Left ventricle myocardium inferior (tissue), 1 donor: ENCODE measurements around the gene DBT. TPM values are rescaled to one million over a fixed set of nuclear protein-coding genes. Genes with fewer than 3 reads are reported as not detected.

Source experiments
- DNase-seq: peaks from one replicate; pipeline ENCODE4 v3.0.0-alpha.2; 2020
- H3K27ac ChIP-seq: fragments of 200-600 bp; replicated peaks from 2 replicates; pipeline ENCODE4 v1.8.0; 2021
- H3K27me3 ChIP-seq: fragments of 200-600 bp; 2 replicates; pipeline ENCODE4 v1.8.0; 2021; ENCODE audit warnings: low read depth
- H3K36me3 ChIP-seq: fragments of 200-600 bp; 2 replicates; pipeline ENCODE4 v1.8.0; 2021
- H3K4me1 ChIP-seq: fragments of 200-600 bp; 2 replicates; pipeline ENCODE4 v1.8.0; 2021
- H3K4me3 ChIP-seq: fragments of 200-600 bp; 2 replicates; pipeline ENCODE4 v1.8.0; 2021; ENCODE audit warnings: mild to moderate bottlenecking, moderate library complexity
- H3K9me3 ChIP-seq: fragments of 200-600 bp; replicated peaks from 2 replicates; pipeline ENCODE4 v1.8.0; 2021
- CTCF ChIP-seq: fragments of 200-600 bp; IDR thresholded peaks from 2 replicates; pipeline ENCODE4 v1.8.0; 2021; ENCODE audit warnings: antibody characterized with exemption, mild to moderate bottlenecking, borderline replicate concordance
- intact Hi-C: fragments of 100-400 bp; cut with micrococcal nuclease; formaldehyde crosslinking; loops from one replicate; pipeline ENCODE4 v1.11.0; 2022
- microRNA-seq: library from miRNA; unstranded; fragments of <30 nt; microRNA quantifications from one replicate; pipeline ENCODE4 v1.2.0, GENCODE V29; 2020
- total RNA-seq: library from RNA; stranded (reverse); fragmentation: NEBNext Ultra II Directional; extraction: Animal tissue kit (Norgen Biotek cat#: 25700); gene quantifications from one replicate; pipeline ENCODE4 v1.2.1, GENCODE V29; 2021
- donor health status: DM: no; HTN: yes; CAD: no; lungs with severe emphysema.

Gene DBT
- total RNA-seq, 1 donor from 2014 or later: 38.8 TPM

- DNase-seq: no peak
- Histone ChIP-seq H3K36me3 (peaks cover 97% of the 10 kb centered on the region), H3K27ac (no peak overlapping the region), H3K4me1 (peaks cover 10% of the 10 kb centered on the region), H3K4me3 (no peak overlapping the region), H3K9me3 (no peaks in the 10 kb centered on the region), H3K27me3 (no peaks in the 10 kb centered on the region)
- intact Hi-C loops: no loop called here
- TF ChIP-seq CTCF: no peak
These were observed 107.3 kb downstream of the DBT start for GRCh38 chr1:100142343-100142742.

- no peak for DNase-seq
- no peak for TF ChIP-seq CTCF
- Histone ChIP-seq H3K36me3 (peaks cover 93% of the 10 kb centered on the region), H3K9me3 (no peaks in the 10 kb centered on the region), H3K27ac (no peak overlapping the region), H3K27me3 (no peaks in the 10 kb centered on the region), H3K4me1 (peaks cover 10% of the 10 kb centered on the region), H3K4me3 (no peak overlapping the region)
- intact Hi-C loops: no loop called here
These were observed 108.4 kb downstream of the DBT start for GRCh38 chr1:100141192-100141591.

GRCh38 chr1:100137602-100138001 is 112.0 kb downstream of the DBT start:
- DNase-seq: no peak
- Histone ChIP-seq H3K9me3 (no peaks in the 10 kb centered on the region), H3K4me1 (peaks cover 37% of the 10 kb centered on the region), H3K4me3 (no peak overlapping the region), H3K27ac (no peak overlapping the region), H3K27me3 (no peaks in the 10 kb centered on the region), H3K36me3 (peaks cover 59% of the 10 kb centered on the region)
- no peak for TF ChIP-seq CTCF
- intact Hi-C loops: loop anchor here (10.0 kb wide), 1 partner anchor 137 kb away; no protein-coding TSS in a partner anchor

Small RNAs within 50 kb of the gene (microRNA-seq; reads per million reads assigned to microRNA genes)
- gene MIR553: not detected

Other genes starting within 250 kb of the DBT start
- gene SASS6, start 116.9 kb downstream of the DBT start, total RNA-seq: 2.1 TPM
- 7.5 TPM for gene TRMT13, start 116.7 kb downstream of the DBT start, total RNA-seq
- gene LRRC39, start 71.6 kb downstream of the DBT start, total RNA-seq: 166 TPM
- 41.3 TPM for gene RTCA, start 16.4 kb upstream of the DBT start, total RNA-seq
- 2.4 TPM for gene CDC14A, start 102.7 kb upstream of the DBT start, total RNA-seq